OCI-LY1 (cell line): ENCODE data around the gene ZNF615.
A peak's percentile ranks its signal among the peaks of the same experiment; 100 is the strongest.

ENCODE experiments used
- H2AFZ ChIP-seq: fragments of 200-600 bp; sonication (generic), shearing (Covaris generic); 2 replicates; pipeline ENCODE4 v1.6.0; 2014; ENCODE audit warnings: antibody characterized with exemption, mild to moderate bottlenecking, low read length
- H3F3A ChIP-seq: fragments of 200-600 bp; sonication (generic), shearing (Covaris generic); 2 replicates; pipeline ENCODE4 v1.6.0; 2014; ENCODE audit warnings: mild to moderate bottlenecking, antibody characterized with exemption, low read length, moderate library complexity; ENCODE audit not compliant: insufficient read depth
- H3K27ac ChIP-seq: fragments of 200-600 bp; sonication (generic); 2 replicates; pipeline ENCODE4 v1.5.1; 2014; ENCODE audit warnings: low read length, mixed run types, mild to moderate bottlenecking, low read depth; ENCODE audit not compliant: poor library complexity, severe bottlenecking
- H3K27me3 ChIP-seq: fragments of 200-600 bp; sonication (generic); 2 replicates; pipeline ENCODE4 v1.6.0; 2014; ENCODE audit warnings: antibody characterized with exemption, mild to moderate bottlenecking, low read length, moderate library complexity; ENCODE audit not compliant: insufficient read depth
- H3K36me3 ChIP-seq: fragments of 200-600 bp; sonication (generic); 2 replicates; pipeline ENCODE4 v1.6.1; 2014; ENCODE audit warnings: mild to moderate bottlenecking, antibody characterized with exemption, low read length, moderate library complexity, mixed read lengths; ENCODE audit not compliant: insufficient read depth
- H3K4me1 ChIP-seq: fragments of 200-600 bp; sonication (generic); 2 replicates; pipeline ENCODE4 v1.5.1; 2014; ENCODE audit warnings: mild to moderate bottlenecking, low read length, moderate library complexity; ENCODE audit not compliant: insufficient read depth, severe bottlenecking
- H3K4me2 ChIP-seq: fragments of 200-600 bp; sonication (generic), shearing (Covaris generic); 2 replicates; pipeline ENCODE4 v1.6.1; 2014; ENCODE audit warnings: low read length
- H3K4me3 ChIP-seq: fragments of 200-600 bp; sonication (generic); 2 replicates; pipeline ENCODE4 v1.5.1; 2014; ENCODE audit warnings: low read length, low read depth, mild to moderate bottlenecking, mixed read lengths; ENCODE audit not compliant: poor library complexity, severe bottlenecking
- H3K79me2 ChIP-seq: fragments of 200-600 bp; shearing (Covaris generic); 2 replicates; pipeline ENCODE4 v1.6.1; 2016; ENCODE audit warnings: mixed run types, low read length, mixed read lengths; ENCODE audit not compliant: insufficient read depth
- H3K9ac ChIP-seq: fragments of 200-600 bp; sonication (generic), shearing (Covaris generic); 2 replicates; pipeline ENCODE4 v1.6.1; 2014; ENCODE audit warnings: mild to moderate bottlenecking, low read length, mixed read lengths
- H3K9me2 ChIP-seq: fragments of 200-600 bp; sonication (generic), shearing (Covaris generic); 2 replicates; pipeline ENCODE4 v1.6.1; 2014; ENCODE audit warnings: low read depth, mild to moderate bottlenecking, low read length, mixed read lengths
- H3K9me3 ChIP-seq: fragments of 200-600 bp; shearing (Covaris generic); 2 replicates; pipeline ENCODE4 v1.6.1; 2014; ENCODE audit warnings: low read length, mixed read lengths
- H4K20me1 ChIP-seq: fragments of 200-600 bp; sonication (generic), shearing (Covaris generic); 2 replicates; pipeline ENCODE4 v1.6.0; 2016; ENCODE audit warnings: mild to moderate bottlenecking, low read length; ENCODE audit not compliant: insufficient read depth
- CTCF ChIP-seq: fragments of 200-600 bp; sonication (generic), shearing (Covaris generic); IDR thresholded peaks from 2 replicates; pipeline ENCODE4 v1.5.1; 2017; ENCODE audit warnings: mild to moderate bottlenecking, antibody characterized with exemption, low read length, moderate library complexity, mixed read lengths
- EZH2 ChIP-seq: fragments of 200-600 bp; sonication (generic), shearing (Covaris generic); IDR thresholded peaks from 2 replicates; pipeline ENCODE4 v1.8.0; 2017; ENCODE audit warnings: borderline replicate concordance, mixed run types, mild to moderate bottlenecking, antibody characterized with exemption, low read length, moderate library complexity, mixed read lengths

The ZNF615 gene

DNA sequence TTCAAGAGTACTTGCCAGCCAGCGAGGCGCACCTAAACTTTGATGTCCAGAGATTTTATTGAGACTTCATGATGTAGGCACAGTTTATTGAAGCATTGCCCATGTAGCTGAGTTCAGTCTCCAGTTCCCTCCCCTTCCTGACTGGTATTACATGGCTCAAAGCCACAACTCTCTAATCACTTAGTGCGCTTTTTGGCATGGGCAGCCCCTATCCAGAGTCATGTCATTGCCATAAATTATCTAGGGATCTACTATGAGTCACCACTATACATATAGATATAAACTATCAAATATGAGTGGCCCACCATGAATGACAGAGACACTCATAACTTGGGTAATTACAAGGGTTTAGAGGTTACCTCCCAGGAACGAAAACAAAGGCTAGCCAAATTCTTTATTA, 12.5 kb upstream of the ZNF615 start:
- H3K9me3 ChIP-seq: peaks cover 57% of the 10 kb centered on the region
- H3K36me3 ChIP-seq: peaks cover 98% of the 10 kb centered on the region
- H3K4me1 ChIP-seq: no peaks in the 10 kb centered on the region
- no peaks in the 10 kb centered on the region; the same call in 1 of the 2 replicates for H3K79me2 ChIP-seq
- no peak overlapping the region for H3K4me3 ChIP-seq
- TF ChIP-seq EZH2 (no peak), CTCF (no peak)
- H3K27me3 ChIP-seq: no peaks in the 10 kb centered on the region
- no peaks in the 10 kb centered on the region for H3K9me2 ChIP-seq
- H2AFZ ChIP-seq: no peak overlapping the region
- no peak overlapping the region for H3K27ac ChIP-seq
- H3K9ac ChIP-seq: no peak overlapping the region
- no peaks in the 10 kb centered on the region for H4K20me1 ChIP-seq
- H3K4me2 ChIP-seq: no peak overlapping the region
- H3F3A ChIP-seq: no peaks in the 10 kb centered on the region

DNA sequence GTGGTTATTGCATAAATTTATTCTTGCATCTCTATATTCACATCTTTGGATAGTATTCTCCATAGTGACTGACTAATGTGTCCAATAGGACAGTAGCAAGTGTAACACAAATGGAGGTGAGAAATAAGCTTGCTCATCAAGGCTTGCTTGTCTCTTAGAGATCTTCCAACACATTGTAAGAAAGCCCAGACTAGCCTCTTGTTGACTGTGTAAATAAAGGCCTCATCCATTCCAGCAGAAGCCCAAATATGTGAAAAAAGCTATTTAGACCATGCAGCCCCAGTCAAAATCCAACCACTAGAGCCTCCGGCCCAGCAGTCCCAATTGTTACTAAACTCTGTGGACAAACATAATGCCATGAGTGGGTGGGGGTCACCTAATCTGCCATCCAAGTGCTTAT, 2.7 kb upstream of the ZNF615 start:
- H3K9ac ChIP-seq: no peak overlapping the region
- H3K79me2 ChIP-seq: no peaks in the 10 kb centered on the region
- no peak overlapping the region for H3K27ac ChIP-seq
- H3K27me3 ChIP-seq: no peaks in the 10 kb centered on the region
- H3K36me3 ChIP-seq: peaks cover 31% of the 10 kb centered on the region
- no peaks in the 10 kb centered on the region for H3F3A ChIP-seq
- H3K4me3 ChIP-seq: no peak overlapping the region
- peaks cover 8% of the 10 kb centered on the region for H3K4me1 ChIP-seq
- no peaks in the 10 kb centered on the region for H3K9me2 ChIP-seq
- H3K9me3 ChIP-seq: peaks cover 17% of the 10 kb centered on the region
- no peaks in the 10 kb centered on the region for H4K20me1 ChIP-seq
- TF ChIP-seq CTCF (no peak), EZH2 (no peak)
- no peak overlapping the region for H3K4me2 ChIP-seq
- H2AFZ ChIP-seq: no peak overlapping the region

- TF ChIP-seq CTCF (no peak), EZH2 (no peak)
- no peak overlapping the region for H3K27ac ChIP-seq
- no peaks in the 10 kb centered on the region for H3K79me2 ChIP-seq
- H3K9me3 ChIP-seq: peaks cover 16% of the 10 kb centered on the region
- H3K4me2 ChIP-seq: peak overlapping the region; percentile 70
- no peaks in the 10 kb centered on the region for H3K9me2 ChIP-seq
- peak overlapping the region; percentile 80 for H3K4me3 ChIP-seq
- peak overlapping the region; percentile 57 for H2AFZ ChIP-seq
- peak overlapping the region; percentile 75 for H3K9ac ChIP-seq
- peaks cover 8% of the 10 kb centered on the region for H3K4me1 ChIP-seq
- no peaks in the 10 kb centered on the region for H4K20me1 ChIP-seq
- H3K27me3 ChIP-seq: no peaks in the 10 kb centered on the region
- peaks cover 16% of the 10 kb centered on the region for H3K36me3 ChIP-seq
- H3F3A ChIP-seq: no peaks in the 10 kb centered on the region
These were observed 583 bp downstream of the ZNF615 start for GRCh38 chr19:52007451-52007805.
